ENCODE data around the gene RANBP17. TPM values are rescaled to one million over a fixed set of nuclear protein-coding genes. Genes with fewer than 3 reads are reported as not detected.
"Not testable (repeated sequence)": the region's sequence is repeated elsewhere in the genome, so short reads cannot be mapped to it uniquely, and the experiment has no call there.

RANBP17 gene
- not detected in 2 replicates for total RNA-seq

- Mint-ChIP-seq H3K27ac (no peak within 1 kb of the TSS), H3K36me3 (ENCODE audit: low read depth) (peaks cover 13% of the 10 kb centered on the region), H3K4me1 (no peaks in the 10 kb centered on the region), H3K4me3 (no peak within 1 kb of the TSS), H3K27me3 (peaks cover 24% of the 10 kb centered on the region), H3K9me3 (peaks cover 19% of the 10 kb centered on the region)
- no peak for DNase-seq
- intact Hi-C loops (cut with micrococcal nuclease) = no loop called here
These were observed at the start of gene RANBP17 for GRCh38 chr5:170861917-170862766. RANBP17 (plus strand) TSS chr5:170862018.

DNA sequence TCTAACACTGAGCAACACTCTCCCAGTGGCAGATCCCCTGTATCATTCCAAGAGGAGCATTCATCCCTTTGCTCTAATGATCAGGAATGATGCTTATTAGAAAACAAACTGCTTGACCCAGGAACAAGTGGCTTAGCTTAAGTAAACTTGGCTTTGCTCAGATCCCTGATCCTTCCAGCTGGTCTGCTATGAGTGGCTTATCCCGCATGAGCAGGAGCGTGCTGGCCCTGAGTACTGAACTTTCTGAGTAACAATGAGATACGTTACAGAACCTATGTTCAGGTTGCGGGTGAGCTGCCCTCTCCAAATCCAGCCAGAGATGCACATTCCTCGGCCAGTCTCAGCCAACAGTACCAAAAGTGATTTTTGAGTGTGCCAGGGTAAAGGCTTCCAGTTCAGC lies 48.6 kb upstream of the RANBP17 start:
- no peaks in the 10 kb centered on the region for H3K9me3 Mint-ChIP-seq
- H3K36me3 Mint-ChIP-seq (ENCODE audit: low read depth) = no peaks in the 10 kb centered on the region
- no peaks in the 10 kb centered on the region for H3K27me3 Mint-ChIP-seq
- no peak for DNase-seq
- intact Hi-C loops (cut with micrococcal nuclease) = no loop called here
- no peak overlapping the region for H3K27ac Mint-ChIP-seq
- H3K4me1 Mint-ChIP-seq = no peaks in the 10 kb centered on the region
- no peak overlapping the region for H3K4me3 Mint-ChIP-seq

- Mint-ChIP-seq H3K4me1 (no peaks in the 10 kb centered on the region), H3K27ac (no peak overlapping the region), H3K36me3 (ENCODE audit: low read depth) (no peaks in the 10 kb centered on the region), H3K4me3 (no peak overlapping the region), H3K9me3 (no peaks in the 10 kb centered on the region), H3K27me3 (no peaks in the 10 kb centered on the region)
- DNase-seq = no peak
- intact Hi-C loops (cut with micrococcal nuclease) = no loop called here
These were observed 44.6 kb upstream of the RANBP17 start for GRCh38 chr5:170817195-170817594.

- no peak overlapping the region for H3K27ac Mint-ChIP-seq
- no peaks in the 10 kb centered on the region for H3K27me3 Mint-ChIP-seq
- H3K36me3 Mint-ChIP-seq (ENCODE audit: low read depth) = no peaks in the 10 kb centered on the region
- H3K4me3 Mint-ChIP-seq = no peak overlapping the region
- intact Hi-C loops (cut with micrococcal nuclease) = no loop called here
- H3K4me1 Mint-ChIP-seq = no peaks in the 10 kb centered on the region
- H3K9me3 Mint-ChIP-seq = no peaks in the 10 kb centered on the region
- no peak for DNase-seq
These were observed 43.6 kb upstream of the RANBP17 start for GRCh38 chr5:170818232-170818631.

- H3K27me3 Mint-ChIP-seq = no peaks in the 10 kb centered on the region
- H3K36me3 Mint-ChIP-seq (ENCODE audit: low read depth) = no peaks in the 10 kb centered on the region
- DNase-seq = no peak
- H3K4me1 Mint-ChIP-seq = no peaks in the 10 kb centered on the region
- intact Hi-C loops (cut with micrococcal nuclease) = no loop called here
- no peak overlapping the region for H3K27ac Mint-ChIP-seq
- no peak overlapping the region for H3K4me3 Mint-ChIP-seq
- H3K9me3 Mint-ChIP-seq = no peaks in the 10 kb centered on the region
These were observed 42.0 kb upstream of the RANBP17 start for GRCh38 chr5:170819824-170820223.

GRCh38 chr5:170821257-170821800 lies 40.5 kb upstream of the RANBP17 start:
- no peak overlapping the region for H3K27ac Mint-ChIP-seq
- H3K4me3 Mint-ChIP-seq = no peak overlapping the region
- DNase-seq = no peak
- intact Hi-C loops (cut with micrococcal nuclease) = no loop called here
- H3K4me1 Mint-ChIP-seq = no peaks in the 10 kb centered on the region
- H3K9me3 Mint-ChIP-seq = no peaks in the 10 kb centered on the region
- no peaks in the 10 kb centered on the region for H3K27me3 Mint-ChIP-seq
- H3K36me3 Mint-ChIP-seq (ENCODE audit: low read depth) = no peaks in the 10 kb centered on the region

- intact Hi-C loops (cut with micrococcal nuclease) = no loop called here
- no peak overlapping the region for H3K4me3 Mint-ChIP-seq
- H3K27me3 Mint-ChIP-seq = no peaks in the 10 kb centered on the region
- no peaks in the 10 kb centered on the region for H3K36me3 Mint-ChIP-seq (ENCODE audit: low read depth)
- H3K9me3 Mint-ChIP-seq = no peaks in the 10 kb centered on the region
- H3K4me1 Mint-ChIP-seq = no peaks in the 10 kb centered on the region
- no peak overlapping the region for H3K27ac Mint-ChIP-seq
- DNase-seq = no peak
These were observed 35.7 kb upstream of the RANBP17 start for GRCh38 chr5:170826117-170826516.

DNA sequence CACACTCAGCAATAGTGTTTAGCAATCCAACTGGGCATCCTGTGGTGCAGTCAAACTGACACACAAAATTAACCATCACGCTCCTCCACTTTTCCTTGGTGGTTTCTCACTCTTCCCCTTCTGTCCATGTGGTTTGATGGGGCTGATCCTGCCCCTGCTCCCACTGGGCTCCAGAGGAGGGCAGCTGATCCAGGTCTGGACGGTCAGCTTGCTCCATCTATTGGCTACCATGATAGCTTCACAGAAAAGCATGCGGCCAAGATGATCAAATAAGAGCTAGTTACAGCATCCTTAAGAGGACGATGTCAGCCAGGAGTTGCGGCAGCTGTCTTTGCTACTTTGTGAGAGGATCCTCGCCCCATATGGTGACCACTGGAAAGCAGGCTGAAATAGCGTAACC lies 29.6 kb upstream of the RANBP17 start:
- Mint-ChIP-seq H3K4me1 (no peaks in the 10 kb centered on the region), H3K4me3 (no peak overlapping the region), H3K9me3 (peaks cover 11% of the 10 kb centered on the region), H3K27ac (no peak overlapping the region), H3K27me3 (no peaks in the 10 kb centered on the region), H3K36me3 (ENCODE audit: low read depth) (no peaks in the 10 kb centered on the region)
- DNase-seq = no peak
- intact Hi-C loops (cut with micrococcal nuclease) = no loop called here

GRCh38 chr5:170833981-170834380 lies 27.8 kb upstream of the RANBP17 start:
- H3K9me3 Mint-ChIP-seq = peaks cover 11% of the 10 kb centered on the region
- H3K36me3 Mint-ChIP-seq (ENCODE audit: low read depth); H3K27me3 Mint-ChIP-seq; intact Hi-C loops (cut with micrococcal nuclease); H3K4me1 Mint-ChIP-seq; H3K27ac Mint-ChIP-seq; DNase-seq; H3K4me3 Mint-ChIP-seq: not testable (repeated sequence)

DNA sequence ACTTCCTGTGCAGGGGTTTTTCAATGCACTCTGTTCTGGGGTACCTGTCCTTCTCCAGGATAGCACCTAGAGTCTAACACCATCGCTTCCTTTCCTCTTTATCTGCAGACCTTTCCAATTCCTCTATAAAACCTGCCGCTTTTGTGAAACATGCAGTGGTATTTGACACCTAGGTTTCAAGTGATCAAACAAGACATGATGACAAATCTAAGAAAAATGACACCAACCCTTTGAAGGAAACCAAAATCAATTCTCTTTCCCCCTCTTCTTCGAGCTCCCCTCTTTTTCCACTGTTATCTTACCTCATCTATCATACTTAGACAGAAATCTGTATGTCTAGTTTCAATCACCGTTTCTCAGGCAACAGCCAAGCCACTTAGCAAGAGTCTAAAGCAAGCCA lies 25.6 kb upstream of the RANBP17 start:
- Mint-ChIP-seq H3K27ac (peak overlapping the region; percentile 57), H3K9me3 (peaks cover 11% of the 10 kb centered on the region), H3K4me3 (no peak overlapping the region), H3K27me3 (no peaks in the 10 kb centered on the region), H3K4me1 (no peaks in the 10 kb centered on the region), H3K36me3 (ENCODE audit: low read depth) (no peaks in the 10 kb centered on the region)
- no peak for DNase-seq
- intact Hi-C loops (cut with micrococcal nuclease) = no loop called here

DNA sequence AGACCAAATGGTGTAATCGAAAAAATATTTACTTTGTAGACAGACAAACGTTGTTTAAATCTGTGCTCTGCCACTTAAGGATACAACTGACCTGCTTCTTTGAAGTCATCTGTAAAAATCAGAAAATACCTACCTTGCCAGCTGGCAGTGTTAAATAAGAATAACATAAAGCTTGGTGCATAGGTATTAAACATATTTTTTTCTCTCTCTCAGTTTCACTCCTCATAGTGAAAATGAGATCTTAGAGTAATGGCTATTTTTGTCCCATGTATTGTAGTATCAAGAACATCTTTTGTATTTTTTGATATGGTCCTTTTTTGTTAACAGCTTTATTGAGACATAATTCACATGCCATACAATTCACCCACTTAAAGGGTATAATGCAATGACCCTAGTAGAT lies 17.9 kb upstream of the RANBP17 start:
- DNase-seq = no peak
- no peaks in the 10 kb centered on the region for H3K27me3 Mint-ChIP-seq

GRCh38 chr5:170844651-170845050 lies 17.2 kb upstream of the RANBP17 start:
- no peaks in the 10 kb centered on the region for H3K36me3 Mint-ChIP-seq (ENCODE audit: low read depth)
- intact Hi-C loops (cut with micrococcal nuclease) = no loop called here
- no peaks in the 10 kb centered on the region for H3K9me3 Mint-ChIP-seq
- no peak overlapping the region for H3K4me3 Mint-ChIP-seq
- no peak for DNase-seq
- no peaks in the 10 kb centered on the region for H3K27me3 Mint-ChIP-seq
- H3K27ac Mint-ChIP-seq = no peak overlapping the region
- no peaks in the 10 kb centered on the region for H3K4me1 Mint-ChIP-seq

More for the DNA sequence above, 17.9 kb upstream of the RANBP17 start:
- Mint-ChIP-seq H3K27ac (no peak overlapping the region), H3K4me3 (no peak overlapping the region), H3K9me3 (no peaks in the 10 kb centered on the region), H3K36me3 (ENCODE audit: low read depth) (no peaks in the 10 kb centered on the region), H3K4me1 (no peaks in the 10 kb centered on the region)
- intact Hi-C loops (cut with micrococcal nuclease) = no loop called here

GRCh38 chr5:170846416-170846815 lies 15.4 kb upstream of the RANBP17 start:
- no peak overlapping the region for H3K27ac Mint-ChIP-seq
- intact Hi-C loops (cut with micrococcal nuclease) = no loop called here
- no peak overlapping the region for H3K4me3 Mint-ChIP-seq
- H3K9me3 Mint-ChIP-seq = no peaks in the 10 kb centered on the region
- H3K27me3 Mint-ChIP-seq = no peaks in the 10 kb centered on the region
- H3K36me3 Mint-ChIP-seq (ENCODE audit: low read depth) = no peaks in the 10 kb centered on the region
- H3K4me1 Mint-ChIP-seq = no peaks in the 10 kb centered on the region
- DNase-seq = no peak

DNA sequence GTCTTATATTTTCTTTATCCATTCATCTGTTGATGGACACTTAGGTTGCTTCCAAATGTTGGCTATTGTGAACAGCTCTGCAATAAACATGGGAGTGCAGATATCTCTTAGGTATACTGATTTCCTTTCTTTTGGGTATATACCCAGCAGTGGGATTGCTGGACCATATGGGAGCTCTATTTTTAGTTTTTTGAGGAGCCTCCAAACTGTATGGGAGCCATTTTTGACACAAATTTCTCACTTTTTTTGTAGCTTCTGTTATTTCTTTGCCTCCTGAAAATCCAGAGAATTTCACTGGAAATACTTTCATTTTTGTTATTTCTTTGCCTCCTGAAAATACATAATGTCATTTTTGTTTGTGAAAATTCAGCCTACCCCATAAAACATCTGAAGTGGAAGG lies 15.0 kb upstream of the RANBP17 start:
- Mint-ChIP-seq H3K4me3 (no peak overlapping the region), H3K9me3 (no peaks in the 10 kb centered on the region), H3K27ac (no peak overlapping the region), H3K27me3 (no peaks in the 10 kb centered on the region), H3K36me3 (ENCODE audit: low read depth) (no peaks in the 10 kb centered on the region), H3K4me1 (no peaks in the 10 kb centered on the region)
- intact Hi-C loops (cut with micrococcal nuclease) = no loop called here
- DNase-seq = no peak

GRCh38 chr5:170848033-170848432 lies 13.8 kb upstream of the RANBP17 start:
- Mint-ChIP-seq H3K27me3 (no peaks in the 10 kb centered on the region), H3K27ac (no peak overlapping the region), H3K9me3 (no peaks in the 10 kb centered on the region), H3K36me3 (ENCODE audit: low read depth) (no peaks in the 10 kb centered on the region), H3K4me1 (no peaks in the 10 kb centered on the region), H3K4me3 (no peak overlapping the region)
- intact Hi-C loops (cut with micrococcal nuclease) = no loop called here
- DNase-seq = no peak

Data from activated CD4-positive, alpha-beta T cell treated with anti-CD3 and anti-CD28 coated beads, Interleukin-2, amount 10 ng/mL, durations not matched to agents 24 days and 14 days (primary cell).